Endodermal cell (in vitro differentiated cells): ENCODE results near the gene TGFB2. TPM values are rescaled to one million over a fixed set of nuclear protein-coding genes. Genes with fewer than 3 reads are reported as not detected.
A peak's percentile ranks its signal among the peaks of the same experiment; 100 is the strongest.

ENCODE experiments used
- DNase-seq: peaks from one replicate; pipeline ENCODE4 v3.0.0-alpha.2; 2017
- H3K27ac ChIP-seq: 2 replicates; pipeline ENCODE4 v1.5.1; 2013; ENCODE audit warnings: mild to moderate bottlenecking, low read depth, low read length, moderate library complexity
- H3K27me3 ChIP-seq: 2 replicates; pipeline ENCODE4 v1.6.1; 2013; ENCODE audit warnings: mild to moderate bottlenecking, low read length, moderate library complexity; ENCODE audit not compliant: insufficient read depth, control insufficient read depth, poor library complexity, severe bottlenecking
- H3K36me3 ChIP-seq: 2 replicates; pipeline ENCODE4 v1.7.0; 2013; ENCODE audit warnings: mild to moderate bottlenecking, low read length, moderate library complexity; ENCODE audit not compliant: control insufficient read depth, insufficient read depth
- H3K4me1 ChIP-seq: one replicate; pipeline ENCODE4 v1.7.0; 2013; ENCODE audit warnings: low read length; ENCODE audit not compliant: control insufficient read depth, insufficient read depth
- H3K4me3 ChIP-seq: 2 replicates; pipeline ENCODE4 v1.5.1; 2013; ENCODE audit warnings: mild to moderate bottlenecking, low read length, moderate library complexity
- H3K9ac ChIP-seq: 2 replicates; pipeline ENCODE4 v1.6.1; 2013; ENCODE audit warnings: mild to moderate bottlenecking, low read length, moderate library complexity; ENCODE audit not compliant: poor library complexity, severe bottlenecking; ENCODE audit errors: extremely low read depth
- H3K9me3 ChIP-seq: 2 replicates; pipeline ENCODE4 v1.6.1; 2013; ENCODE audit warnings: mild to moderate bottlenecking, low read length, moderate library complexity; ENCODE audit not compliant: control insufficient read depth
- H3K27ac Mint-ChIP-seq: 2 replicates; pipeline ENCODE4 v1.8.0; 2020; ENCODE audit warnings: mixed read lengths
- H3K27me3 Mint-ChIP-seq: 2 replicates; pipeline ENCODE4 v1.8.0; 2021; ENCODE audit warnings: mild to moderate bottlenecking, mixed read lengths; ENCODE audit not compliant: insufficient read depth
- H3K36me3 Mint-ChIP-seq: 2 replicates; pipeline ENCODE4 v1.8.0; 2020; ENCODE audit warnings: low read depth, mixed read lengths
- H3K4me1 Mint-ChIP-seq: 2 replicates; pipeline ENCODE4 v1.8.0; 2020; ENCODE audit warnings: mixed read lengths
- H3K4me3 Mint-ChIP-seq: 2 replicates; pipeline ENCODE4 v1.8.0; 2020; ENCODE audit warnings: mild to moderate bottlenecking, moderate library complexity, mixed read lengths
- H3K9me3 Mint-ChIP-seq: 2 replicates; pipeline ENCODE4 v1.8.0; 2020; ENCODE audit warnings: mild to moderate bottlenecking, mixed read lengths
- WGBS, 2 experiments: methylation state at CpG; one replicate each; pipeline versions ENCODE4 v1.1.5 to v1.1.7; 2013; ENCODE audit warnings: missing lambda C conversion rate in 2 of 2, mixed read lengths in 1 of 2; ENCODE audit not compliant: insufficient coverage in 1 of 2, insufficient read length in 1 of 2; 5-methylcytosine and 5-hydroxymethylcytosine counted together
- total RNA-seq, 2 donors: library from RNA; stranded (reverse); fragmentation: NEBNext Ultra II Directional in 1 of 2; extraction: Animal tissue kit (Norgen Biotek cat#: 25700) in 1 of 2; gene quantifications; 2 replicates in 1 of 2; 3 replicates in 1 of 2; pipeline ENCODE4 v1.2.1, GENCODE V29; 2021
- TF ChIP-seq, protein P1 (sequence below): fragments of 200-600 bp; sonication (generic); conservative IDR thresholded peaks from 2 replicates; pipeline ENCODE4 v1.5.0; 2021; ENCODE audit warnings: antibody characterized with exemption, mild to moderate bottlenecking

TGFB2 gene
- total RNA-seq, 2 donors from 2014 or later: 0.11 to 1.2 TPM

DNA sequence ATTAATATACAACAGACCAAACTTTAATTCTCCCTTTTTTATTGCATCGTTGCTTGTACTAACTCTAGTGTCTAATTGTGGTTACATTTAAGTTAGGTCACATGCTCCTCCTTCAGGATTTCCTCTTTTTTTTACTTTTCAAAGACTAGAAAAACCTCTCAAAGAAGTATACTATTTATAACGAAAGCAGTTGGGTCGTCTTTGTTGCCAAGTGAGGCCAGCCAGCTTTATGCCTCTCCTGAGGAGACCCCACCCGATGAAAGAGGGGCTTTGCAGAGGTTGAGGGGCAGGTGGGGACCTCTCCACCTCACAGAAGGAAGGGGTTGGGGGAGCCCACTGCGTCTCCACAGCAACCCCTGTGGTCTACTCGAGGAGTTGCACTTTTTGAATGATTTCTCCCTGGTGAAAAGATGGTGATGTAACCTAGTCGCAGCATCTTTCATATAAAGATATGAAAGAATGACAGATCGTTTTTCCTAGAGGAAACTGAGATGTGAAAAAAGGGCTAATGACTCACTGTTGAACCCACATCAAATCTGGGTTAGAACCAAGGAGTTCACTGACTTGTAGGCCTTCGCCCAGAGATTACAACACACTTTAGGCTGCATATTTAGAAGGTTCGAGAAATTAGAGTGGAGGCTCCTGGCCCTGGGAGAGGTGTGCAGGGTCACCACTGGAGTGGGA is 6.4 kb downstream of the TGFB2 start:
- no peak overlapping the region for H3K9ac ChIP-seq

DNA sequence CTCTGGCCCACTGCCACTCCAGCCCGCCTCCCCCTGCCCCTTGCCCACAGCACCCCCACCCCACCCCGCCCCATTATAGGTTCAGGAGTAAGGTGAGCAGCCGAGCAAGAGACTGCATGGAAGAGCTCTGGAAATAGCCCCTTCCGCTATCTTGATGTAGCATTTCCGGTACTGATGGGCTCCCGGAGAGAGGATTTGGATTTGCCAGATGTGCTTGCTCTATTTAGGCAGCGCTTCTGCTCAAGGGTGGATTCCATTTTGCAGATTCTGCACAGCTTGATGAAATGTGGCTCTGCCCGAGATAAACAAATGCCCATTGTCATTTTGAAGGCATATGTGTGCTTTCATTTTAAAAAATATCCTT is 6.9 kb downstream of the TGFB2 start:
- Mint-ChIP-seq H3K9me3 (no peaks in the 10 kb centered on the region), H3K4me1 (peaks cover 8% of the 10 kb centered on the region), H3K27me3 (peaks cover 29% of the 10 kb centered on the region), H3K27ac (no peak overlapping the region), H3K36me3 (no peaks in the 10 kb centered on the region), H3K4me3 (no peak overlapping the region)
- H3K36me3 ChIP-seq: no peaks in the 10 kb centered on the region
- H3K9ac ChIP-seq: no peak overlapping the region
- H3K4me3 ChIP-seq: no peak overlapping the region
- H3K4me1 ChIP-seq: no peaks in the 10 kb centered on the region
- peaks cover 17% of the 10 kb centered on the region for H3K27me3 ChIP-seq
- DNase-seq: no peak
- H3K9me3 ChIP-seq: no peaks in the 10 kb centered on the region
- 93 to 95% methylated on average over 5 to 8 of the region's 8 CpGs for WGBS, 2 experiments
- TF ChIP-seq, protein P1, sequence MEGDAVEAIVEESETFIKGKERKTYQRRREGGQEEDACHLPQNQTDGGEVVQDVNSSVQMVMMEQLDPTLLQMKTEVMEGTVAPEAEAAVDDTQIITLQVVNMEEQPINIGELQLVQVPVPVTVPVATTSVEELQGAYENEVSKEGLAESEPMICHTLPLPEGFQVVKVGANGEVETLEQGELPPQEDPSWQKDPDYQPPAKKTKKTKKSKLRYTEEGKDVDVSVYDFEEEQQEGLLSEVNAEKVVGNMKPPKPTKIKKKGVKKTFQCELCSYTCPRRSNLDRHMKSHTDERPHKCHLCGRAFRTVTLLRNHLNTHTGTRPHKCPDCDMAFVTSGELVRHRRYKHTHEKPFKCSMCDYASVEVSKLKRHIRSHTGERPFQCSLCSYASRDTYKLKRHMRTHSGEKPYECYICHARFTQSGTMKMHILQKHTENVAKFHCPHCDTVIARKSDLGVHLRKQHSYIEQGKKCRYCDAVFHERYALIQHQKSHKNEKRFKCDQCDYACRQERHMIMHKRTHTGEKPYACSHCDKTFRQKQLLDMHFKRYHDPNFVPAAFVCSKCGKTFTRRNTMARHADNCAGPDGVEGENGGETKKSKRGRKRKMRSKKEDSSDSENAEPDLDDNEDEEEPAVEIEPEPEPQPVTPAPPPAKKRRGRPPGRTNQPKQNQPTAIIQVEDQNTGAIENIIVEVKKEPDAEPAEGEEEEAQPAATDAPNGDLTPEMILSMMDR: no peak
- H3K27ac ChIP-seq: no peak overlapping the region

More for the DNA sequence above, 6.4 kb downstream of the TGFB2 start:
- Mint-ChIP-seq H3K9me3 (no peaks in the 10 kb centered on the region), H3K4me3 (no peak overlapping the region), H3K36me3 (no peaks in the 10 kb centered on the region), H3K27ac (no peak overlapping the region), H3K4me1 (peaks cover 11% of the 10 kb centered on the region), H3K27me3 (peaks cover 34% of the 10 kb centered on the region)
- WGBS, 2 experiments: 80 to 84% methylated on average over 6 to 10 of the region's 10 CpGs
- H3K36me3 ChIP-seq: no peaks in the 10 kb centered on the region
- no peak overlapping the region for H3K27ac ChIP-seq
- H3K4me1 ChIP-seq: no peaks in the 10 kb centered on the region
- H3K9me3 ChIP-seq: no peaks in the 10 kb centered on the region
- peak; percentile 65 for DNase-seq
- peaks cover 23% of the 10 kb centered on the region for H3K27me3 ChIP-seq
- no peak overlapping the region for H3K4me3 ChIP-seq
- TF ChIP-seq, protein P1: peak; percentile 66

DNA sequence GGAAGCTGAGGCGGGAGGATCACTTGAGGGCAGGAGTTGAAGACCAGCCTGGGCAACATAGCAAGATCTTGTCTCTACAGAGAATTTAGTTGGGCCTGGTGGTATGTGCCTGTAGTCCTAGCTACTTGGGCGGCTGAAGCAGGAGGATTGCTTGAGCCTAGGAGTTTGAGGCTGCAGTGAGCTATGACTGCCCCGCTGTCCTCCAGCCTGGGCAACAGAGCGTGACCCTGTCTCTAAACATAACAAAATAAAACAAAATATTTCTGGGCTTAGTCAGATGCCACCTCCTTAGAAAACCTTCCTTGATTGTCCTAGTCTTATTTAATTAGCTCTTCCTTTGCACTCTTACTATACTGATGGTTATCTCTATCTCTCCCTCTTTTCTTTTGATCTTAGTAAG is 8.5 kb downstream of the TGFB2 start:
- Histone ChIP-seq H3K9ac (no peak overlapping the region), H3K27me3 (peaks cover 1% of the 10 kb centered on the region), H3K27ac (no peak overlapping the region), H3K36me3 (no peaks in the 10 kb centered on the region), H3K4me3 (no peak overlapping the region), H3K9me3 (no peaks in the 10 kb centered on the region), H3K4me1 (peaks cover 4% of the 10 kb centered on the region)
- Mint-ChIP-seq H3K36me3 (no peaks in the 10 kb centered on the region), H3K4me1 (no peaks in the 10 kb centered on the region), H3K27me3 (peaks cover 13% of the 10 kb centered on the region), H3K4me3 (no peak overlapping the region), H3K9me3 (no peaks in the 10 kb centered on the region), H3K27ac (no peak overlapping the region)
- TF ChIP-seq, protein P1: no peak
- 93 to 96% methylated on average over 3 to 4 of the region's 4 CpGs for WGBS, 2 experiments
- DNase-seq: no peak
